Neural cell (in vitro differentiated cells): ENCODE data around the gene LIN54. TPM values are rescaled to one million over a fixed set of nuclear protein-coding genes. Genes with fewer than 3 reads are reported as not detected.

Experiments used
- H2AFZ ChIP-seq: fragments of 200-600, 300-800 bp; sonication (generic), shearing (Covaris generic); 2 replicates; pipeline ENCODE4 v1.6.0; 2014; ENCODE audit warnings: low read depth, mild to moderate bottlenecking, antibody characterized with exemption, low read length, moderate library complexity
- H3F3A ChIP-seq: fragments of 200-600 bp; shearing (Covaris generic); 2 replicates; pipeline ENCODE4 v1.6.1; 2016; ENCODE audit warnings: mild to moderate bottlenecking, moderate library complexity, mixed read lengths, antibody characterized with exemption, low read length; ENCODE audit not compliant: insufficient read depth, poor library complexity, severe bottlenecking
- H3K27ac ChIP-seq: fragments of 200-600, 300-800 bp; sonication (generic), shearing (Covaris generic); 2 replicates; pipeline ENCODE4 v1.5.1; 2014; ENCODE audit warnings: mild to moderate bottlenecking, low read length, moderate library complexity
- H3K27me3 ChIP-seq: fragments of 300-800, 200-600 bp; sonication (generic), shearing (Covaris generic); 2 replicates; pipeline ENCODE4 v1.6.0; 2014; ENCODE audit warnings: mild to moderate bottlenecking, low read depth, low read length, moderate library complexity; ENCODE audit not compliant: insufficient read depth
- H3K36me3 ChIP-seq: fragments of 300-800, 200-600 bp; sonication (generic), shearing (Covaris generic); 2 replicates; pipeline ENCODE4 v1.5.1; 2014; ENCODE audit warnings: mild to moderate bottlenecking, antibody characterized with exemption, low read length, moderate library complexity; ENCODE audit not compliant: insufficient read depth
- H3K4me2 ChIP-seq: fragments of 300-800, 200-600 bp; sonication (generic), shearing (Covaris generic); 2 replicates; pipeline ENCODE4 v1.6.0; 2014; ENCODE audit warnings: mild to moderate bottlenecking, low read length
- H3K4me3 ChIP-seq: fragments of 300-800, 200-600 bp; sonication (generic), shearing (Covaris generic); 2 replicates; pipeline ENCODE4 v1.5.1; 2014; ENCODE audit warnings: mild to moderate bottlenecking, low read length, moderate library complexity
- H3K79me2 ChIP-seq: fragments of 200-600 bp; shearing (Covaris generic); replicated peaks from 2 replicates; pipeline ENCODE4 v1.6.0; 2014; ENCODE audit warnings: mild to moderate bottlenecking, low read length, moderate library complexity; ENCODE audit not compliant: insufficient read depth
- H3K9ac ChIP-seq: fragments of 300-800, 200-600 bp; sonication (generic), shearing (Covaris generic); 2 replicates; pipeline ENCODE4 v1.6.1; 2016; ENCODE audit warnings: mild to moderate bottlenecking, low read length, mixed read lengths
- H3K9me2 ChIP-seq: fragments of 200-600 bp; shearing (Covaris generic); 2 replicates; pipeline ENCODE4 v1.6.1; 2016; ENCODE audit warnings: mild to moderate bottlenecking, low read length, mixed read lengths; ENCODE audit not compliant: insufficient read depth
- H3K9me3 ChIP-seq: fragments of 200-600, 300-800 bp; sonication (generic), shearing (Covaris generic); 2 replicates; pipeline ENCODE4 v1.6.1; 2016; ENCODE audit warnings: mild to moderate bottlenecking, mixed run types, low read length, moderate library complexity, mixed read lengths
- H4K20me1 ChIP-seq: fragments of 200-600 bp; shearing (Covaris generic); 2 replicates; pipeline ENCODE4 v1.6.1; 2016; ENCODE audit warnings: mild to moderate bottlenecking, mixed run types; ENCODE audit not compliant: insufficient read depth
- CTCF ChIP-seq: fragments of 450-650 bp; IDR thresholded peaks from 2 replicates; pipeline ENCODE4 v1.5.1; 2014; ENCODE audit warnings: antibody characterized with exemption, mild to moderate bottlenecking, moderate library complexity; ENCODE audit not compliant: poor library complexity, severe bottlenecking
- EP300 ChIP-seq: fragments of 450-650 bp; conservative IDR thresholded peaks from 2 replicates; pipeline ENCODE4 v1.6.1; 2014; ENCODE audit warnings: antibody characterized with exemption, mild to moderate bottlenecking, moderate library complexity; ENCODE audit not compliant: poor library complexity, severe bottlenecking
- EZH2 ChIP-seq: fragments of 200-600, 300-800 bp; shearing (Covaris generic), sonication (generic); IDR thresholded peaks from 2 replicates; pipeline ENCODE4 v1.6.1; 2014; ENCODE audit warnings: antibody characterized with exemption, low read length, borderline replicate concordance, mild to moderate bottlenecking; ENCODE audit not compliant: insufficient read depth, poor library complexity, severe bottlenecking
- MXI1 ChIP-seq: fragments of 450-650 bp; conservative IDR thresholded peaks from 2 replicates; pipeline ENCODE4 v1.6.1; 2014; ENCODE audit warnings: antibody characterized with exemption, mild to moderate bottlenecking; ENCODE audit not compliant: poor library complexity, severe bottlenecking
- POLR2AphosphoS5 ChIP-seq: IDR thresholded peaks from 2 replicates; pipeline ENCODE4 v1.6.1; 2012
- RAD21 ChIP-seq: fragments of 450-650 bp; conservative IDR thresholded peaks from 2 replicates; pipeline ENCODE4 v1.6.1; 2014; ENCODE audit warnings: antibody characterized with exemption, mild to moderate bottlenecking, moderate library complexity
- SMC3 ChIP-seq: fragments of 450-650 bp; conservative IDR thresholded peaks from 2 replicates; pipeline ENCODE4 v1.6.1; 2014; ENCODE audit warnings: antibody characterized with exemption, mild to moderate bottlenecking, moderate library complexity; ENCODE audit not compliant: poor library complexity
- TAF1 ChIP-seq: IDR thresholded peaks from 2 replicates; pipeline ENCODE4 v1.6.1; 2012; ENCODE audit warnings: low read depth
- polyA plus RNA-seq: library from polyadenylated mRNA; depleted of rRNA; stranded (reverse); fragments of >200 nt; gene quantifications from 2 replicates; pipeline ENCODE4 v1.2.3, GENCODE V29; 2014
- TF ChIP-seq, protein P1 (sequence below): IDR thresholded peaks from 2 replicates; pipeline ENCODE4 v1.6.1; 2012; ENCODE audit warnings: borderline replicate concordance

Gene LIN54
- polyA plus RNA-seq, 1 donor from 2014 or later, result 7.3 TPM

GRCh38 chr4:82889287-82889686 is 121.3 kb downstream of the LIN54 start:
- Histone ChIP-seq H2AFZ (no peak overlapping the region), H3K9me3 (no peaks in the 10 kb centered on the region), H3K4me3 (peak overlapping the region; percentile 95), H3K9me2 (no peaks in the 10 kb centered on the region), H3K36me3 (no peaks in the 10 kb centered on the region), H3K27me3 (no peaks in the 10 kb centered on the region), H3K27ac (no peak overlapping the region), H3K4me2 (peak overlapping the region; percentile 81), H3K79me2 (peaks cover 57% of the 10 kb centered on the region), H4K20me1 (no peaks in the 10 kb centered on the region), H3F3A (no peaks in the 10 kb centered on the region), H3K9ac (no peak overlapping the region)
- no peak for TF ChIP-seq MXI1
- TF ChIP-seq, protein P1, sequence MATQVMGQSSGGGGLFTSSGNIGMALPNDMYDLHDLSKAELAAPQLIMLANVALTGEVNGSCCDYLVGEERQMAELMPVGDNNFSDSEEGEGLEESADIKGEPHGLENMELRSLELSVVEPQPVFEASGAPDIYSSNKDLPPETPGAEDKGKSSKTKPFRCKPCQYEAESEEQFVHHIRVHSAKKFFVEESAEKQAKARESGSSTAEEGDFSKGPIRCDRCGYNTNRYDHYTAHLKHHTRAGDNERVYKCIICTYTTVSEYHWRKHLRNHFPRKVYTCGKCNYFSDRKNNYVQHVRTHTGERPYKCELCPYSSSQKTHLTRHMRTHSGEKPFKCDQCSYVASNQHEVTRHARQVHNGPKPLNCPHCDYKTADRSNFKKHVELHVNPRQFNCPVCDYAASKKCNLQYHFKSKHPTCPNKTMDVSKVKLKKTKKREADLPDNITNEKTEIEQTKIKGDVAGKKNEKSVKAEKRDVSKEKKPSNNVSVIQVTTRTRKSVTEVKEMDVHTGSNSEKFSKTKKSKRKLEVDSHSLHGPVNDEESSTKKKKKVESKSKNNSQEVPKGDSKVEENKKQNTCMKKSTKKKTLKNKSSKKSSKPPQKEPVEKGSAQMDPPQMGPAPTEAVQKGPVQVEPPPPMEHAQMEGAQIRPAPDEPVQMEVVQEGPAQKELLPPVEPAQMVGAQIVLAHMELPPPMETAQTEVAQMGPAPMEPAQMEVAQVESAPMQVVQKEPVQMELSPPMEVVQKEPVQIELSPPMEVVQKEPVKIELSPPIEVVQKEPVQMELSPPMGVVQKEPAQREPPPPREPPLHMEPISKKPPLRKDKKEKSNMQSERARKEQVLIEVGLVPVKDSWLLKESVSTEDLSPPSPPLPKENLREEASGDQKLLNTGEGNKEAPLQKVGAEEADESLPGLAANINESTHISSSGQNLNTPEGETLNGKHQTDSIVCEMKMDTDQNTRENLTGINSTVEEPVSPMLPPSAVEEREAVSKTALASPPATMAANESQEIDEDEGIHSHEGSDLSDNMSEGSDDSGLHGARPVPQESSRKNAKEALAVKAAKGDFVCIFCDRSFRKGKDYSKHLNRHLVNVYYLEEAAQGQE, result no peak
- TF ChIP-seq SMC3, result no peak
- TF ChIP-seq TAF1, result no peak
- no peak for TF ChIP-seq RAD21
- no peak for TF ChIP-seq EZH2
- TF ChIP-seq EP300, result no peak
- no peak for TF ChIP-seq POLR2AphosphoS5
- TF ChIP-seq CTCF, result no peak

DNA sequence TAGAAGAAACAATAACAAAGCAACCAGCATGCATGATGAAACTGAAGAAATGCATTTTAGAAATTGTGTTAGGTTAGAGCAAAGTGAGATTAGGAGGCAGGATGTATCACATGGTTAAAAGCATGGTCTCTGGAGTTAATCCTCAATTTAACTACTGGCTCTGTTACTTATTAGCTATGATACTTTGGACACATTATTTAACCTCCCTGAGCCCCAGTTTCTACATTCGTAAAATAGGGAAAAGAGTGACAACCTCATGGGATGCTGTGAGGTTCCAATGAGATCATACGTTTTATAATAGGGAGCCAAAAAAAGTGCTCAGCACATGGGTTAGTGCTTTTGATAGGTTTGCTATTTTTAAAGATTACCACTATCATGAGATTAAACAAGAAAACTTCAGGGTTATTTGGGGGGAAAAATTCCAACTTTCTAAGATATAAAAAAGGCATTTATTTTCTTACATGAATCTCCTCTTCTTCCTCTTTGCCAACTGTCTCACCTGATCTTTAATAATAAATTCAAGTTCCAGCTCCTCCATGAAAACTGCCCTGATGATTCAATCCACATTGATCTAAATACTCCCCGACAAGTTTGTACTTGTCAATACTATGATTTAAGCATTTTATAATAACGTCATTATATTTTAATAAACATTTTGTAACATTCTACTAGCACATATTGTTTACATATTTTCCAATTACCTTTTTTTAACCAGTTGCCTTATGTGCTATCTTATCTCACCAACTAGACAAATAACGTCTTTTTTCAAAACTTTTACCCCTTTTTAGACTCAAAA is 124.3 kb downstream of the LIN54 start:
- H4K20me1 ChIP-seq, result no peaks in the 10 kb centered on the region
- H3K4me2 ChIP-seq, result no peak overlapping the region

More for the DNA sequence above, 124.3 kb downstream of the LIN54 start:
- Histone ChIP-seq H3F3A (no peaks in the 10 kb centered on the region), H3K27ac (no peak overlapping the region), H3K9me2 (no peaks in the 10 kb centered on the region), H3K27me3 (no peaks in the 10 kb centered on the region), H3K4me3 (no peak overlapping the region), H3K36me3 (no peaks in the 10 kb centered on the region), H3K9ac (no peak overlapping the region), H3K9me3 (no peaks in the 10 kb centered on the region), H3K79me2 (peaks cover 76% of the 10 kb centered on the region), H2AFZ (no peak overlapping the region)
- TF ChIP-seq MXI1 (no peak), SMC3 (no peak), TAF1 (no peak), CTCF (no peak), EZH2 (no peak), POLR2AphosphoS5 (no peak), RAD21 (no peak), EP300 (no peak)
- TF ChIP-seq, protein P1, result no peak
